Stimulated activated CD4-positive, alpha-beta T cell treated with anti-CD3 and anti-CD28 coated beads, Interleukin-1b, Interleukin-23, amount 100 ng/mL, for 4 hours (primary cell): Measurements from ENCODE around the gene LENG9.
"Not testable (repeated sequence)": the region's sequence is repeated elsewhere in the genome, so short reads cannot be mapped to it uniquely, and the experiment has no call there.

Source experiments
- DNase-seq, 2 donors: peaks; one replicate each; pipeline ENCODE4 v3.0.0-alpha.2; 2020; ENCODE audit warnings: low read depth in 2 of 2

Gene LENG9

DNA sequence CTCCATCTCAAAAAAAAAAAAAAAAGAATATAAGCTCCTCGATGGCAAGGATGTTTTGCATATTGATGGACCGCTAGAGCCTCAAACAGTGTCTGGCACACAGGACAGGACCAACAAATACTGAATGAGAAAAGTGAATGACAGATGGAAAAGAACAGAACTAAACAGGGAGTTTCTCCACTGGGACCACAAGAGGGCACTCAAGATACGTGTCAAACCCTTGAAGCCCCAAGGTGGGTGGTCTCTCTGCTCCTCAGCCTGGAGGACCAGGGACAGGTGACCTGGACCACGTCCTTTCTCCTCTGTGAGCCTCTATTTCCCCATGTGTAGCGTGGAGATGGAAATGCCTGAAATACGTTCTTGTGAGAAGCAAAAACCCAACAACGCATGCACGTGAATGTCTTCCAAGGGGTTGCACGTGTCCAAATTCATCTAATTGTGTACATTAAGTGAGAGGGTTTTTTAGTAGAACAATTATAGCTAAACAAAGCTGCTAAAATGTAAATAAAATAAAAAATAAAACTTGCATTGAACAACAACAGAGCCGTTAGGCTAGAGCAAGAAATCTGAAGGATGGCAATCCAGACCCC, 15.2 kb upstream of the LENG9 start:
- no peak for DNase-seq

DNA sequence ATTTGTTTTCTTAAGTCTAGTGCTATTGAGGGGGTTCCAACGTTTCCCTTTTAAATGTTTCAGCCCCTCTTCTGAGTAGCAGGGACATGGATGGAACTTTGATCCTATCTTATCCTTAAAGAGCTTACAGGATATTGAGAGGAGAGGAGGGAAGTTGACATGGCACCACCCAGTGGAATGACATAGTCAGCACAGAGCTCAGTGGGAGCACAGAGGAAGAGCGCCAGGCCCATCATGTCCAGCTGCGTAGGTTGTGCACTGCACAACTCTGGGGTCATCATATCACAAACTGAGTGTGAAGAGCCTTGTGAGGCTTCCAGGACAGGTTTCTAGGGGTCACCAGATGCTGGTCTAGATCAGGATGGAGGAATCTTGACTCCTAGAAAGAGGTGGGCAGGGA, 14.1 kb upstream of the LENG9 start:
- no peak for DNase-seq

DNA sequence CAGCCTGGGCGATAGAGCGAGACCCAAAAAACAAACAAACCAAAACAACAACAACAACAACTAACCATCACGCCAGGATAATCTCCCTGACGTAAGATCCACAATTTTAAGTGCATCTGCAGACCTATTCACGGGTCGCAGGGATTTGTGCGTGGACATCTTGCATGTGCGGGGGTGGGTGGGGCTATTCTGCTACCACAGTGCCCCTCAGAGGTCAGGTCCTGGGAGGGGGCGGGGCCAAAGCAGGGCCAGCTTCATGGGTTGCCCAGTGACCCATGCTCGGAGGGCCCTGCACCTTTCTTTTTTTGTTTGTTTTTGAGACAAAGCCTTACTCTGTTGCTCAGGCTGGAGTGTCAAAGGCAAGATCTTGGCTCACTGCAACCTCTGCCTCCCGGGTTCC, 12.1 kb upstream of the LENG9 start:
- no peak for DNase-seq

DNA sequence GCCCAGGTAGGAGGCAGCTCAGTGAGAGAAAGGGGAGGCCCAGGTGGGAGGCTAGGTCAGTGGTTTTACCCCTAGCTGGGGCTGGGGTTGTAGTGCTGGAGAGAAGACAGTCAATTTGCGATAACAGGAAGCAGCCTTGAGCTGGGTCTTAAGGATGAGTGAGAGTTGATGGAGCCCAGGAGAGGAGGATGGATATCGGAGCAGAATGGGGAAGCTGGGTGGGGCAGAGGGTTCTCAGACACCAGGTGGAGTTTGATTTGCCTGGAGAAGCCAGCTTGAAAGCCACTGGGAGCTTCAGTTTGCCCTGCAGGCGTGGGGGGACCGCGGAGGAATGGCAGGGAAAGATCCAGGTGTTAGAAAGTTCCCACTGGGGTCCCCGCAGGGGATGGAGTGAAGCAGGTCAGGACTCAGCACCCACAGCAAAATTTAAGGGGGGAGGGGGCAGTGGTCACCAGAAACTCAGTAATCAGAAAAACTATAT, 10.4 kb upstream of the LENG9 start:
- DNase-seq, result no peak

DNA sequence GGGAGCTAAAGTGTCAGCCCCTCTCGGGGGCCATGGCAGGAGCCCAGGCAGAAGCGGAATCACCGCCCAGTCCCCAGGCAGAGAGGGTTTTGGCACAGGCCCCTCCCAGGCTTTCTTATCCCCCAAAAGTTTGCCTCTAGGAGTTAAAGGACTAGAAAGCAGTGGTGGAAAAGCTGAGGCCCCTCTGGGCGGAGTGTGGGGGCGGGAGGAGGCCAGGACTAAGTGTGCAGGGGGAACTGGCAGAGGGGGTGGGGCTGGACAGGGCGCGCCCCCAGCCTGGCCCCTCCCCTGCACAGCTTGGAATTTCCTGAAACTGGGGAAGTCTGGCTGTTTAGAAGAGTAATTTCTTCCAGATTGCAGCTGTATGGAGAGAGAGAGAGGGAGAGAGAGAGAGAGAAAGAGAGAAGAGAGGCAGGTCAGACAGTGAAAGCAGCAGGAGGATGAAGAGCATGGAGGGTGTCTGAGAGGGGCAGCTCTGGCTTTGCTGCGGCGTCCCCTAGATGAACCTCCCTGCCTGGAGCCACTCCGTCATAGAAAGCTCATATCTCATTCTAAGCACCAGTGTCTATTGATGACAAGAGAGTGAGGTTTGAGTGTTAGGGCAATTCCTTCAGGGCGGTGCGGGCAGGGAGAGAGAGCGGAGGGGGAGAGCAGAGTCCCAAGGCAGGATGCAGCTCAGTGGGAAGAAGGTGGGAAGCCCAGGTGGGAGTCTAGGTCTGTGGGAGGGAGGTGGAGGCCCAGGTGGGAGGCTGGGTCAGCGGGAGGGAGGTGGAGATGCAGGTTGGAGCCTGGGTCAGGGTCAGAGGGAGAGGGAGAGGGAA, 9.7 kb upstream of the LENG9 start, which contains the start of gene CDC42EP5:
Gene CDC42EP5, minus strand, starts transcription at position 226 of the 821 bp plus-strand sequence. CDS start 7,749 bp downstream, outside the sequence.
- no peak for DNase-seq

DNA sequence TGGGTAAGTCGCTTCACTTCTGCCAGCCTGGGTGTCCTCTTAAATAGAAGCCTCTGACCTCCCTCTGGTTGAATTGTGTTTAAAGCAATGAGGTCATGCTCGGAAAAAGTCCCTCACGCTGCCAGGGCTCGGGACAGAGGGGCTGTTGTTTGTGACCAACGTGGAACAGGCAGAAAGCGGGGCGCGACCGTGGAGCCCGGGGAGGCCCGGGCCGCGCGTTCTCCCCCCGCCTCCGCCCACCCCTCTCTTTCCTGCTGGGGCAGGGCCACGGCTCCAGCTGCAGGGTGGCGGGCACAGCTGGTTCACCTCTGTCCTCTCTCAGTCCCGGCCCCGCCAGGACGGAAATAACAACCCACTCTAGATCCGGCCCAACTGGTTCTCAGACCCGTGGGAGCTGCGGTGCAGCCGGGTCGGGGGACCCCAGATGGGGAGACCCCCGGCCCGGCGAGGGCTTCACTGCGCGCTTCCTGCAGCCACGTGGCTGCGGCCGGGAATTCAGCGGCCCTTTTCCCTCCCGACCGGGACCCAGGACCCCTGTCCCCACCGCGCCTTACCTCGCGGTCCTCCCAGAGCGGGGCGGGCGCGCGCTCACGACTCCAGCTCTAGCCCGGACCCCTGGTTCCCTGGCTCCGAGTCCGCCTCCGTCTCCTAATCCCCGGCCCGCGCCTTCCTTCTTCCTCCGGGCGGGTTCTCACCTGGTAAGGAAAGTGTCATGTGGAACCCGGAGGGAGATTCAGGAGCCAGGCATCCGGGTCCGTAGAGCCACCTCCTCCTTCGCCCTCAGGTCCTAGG, 7.6 kb upstream of the LENG9 start:
- DNase-seq, result no peak

DNA sequence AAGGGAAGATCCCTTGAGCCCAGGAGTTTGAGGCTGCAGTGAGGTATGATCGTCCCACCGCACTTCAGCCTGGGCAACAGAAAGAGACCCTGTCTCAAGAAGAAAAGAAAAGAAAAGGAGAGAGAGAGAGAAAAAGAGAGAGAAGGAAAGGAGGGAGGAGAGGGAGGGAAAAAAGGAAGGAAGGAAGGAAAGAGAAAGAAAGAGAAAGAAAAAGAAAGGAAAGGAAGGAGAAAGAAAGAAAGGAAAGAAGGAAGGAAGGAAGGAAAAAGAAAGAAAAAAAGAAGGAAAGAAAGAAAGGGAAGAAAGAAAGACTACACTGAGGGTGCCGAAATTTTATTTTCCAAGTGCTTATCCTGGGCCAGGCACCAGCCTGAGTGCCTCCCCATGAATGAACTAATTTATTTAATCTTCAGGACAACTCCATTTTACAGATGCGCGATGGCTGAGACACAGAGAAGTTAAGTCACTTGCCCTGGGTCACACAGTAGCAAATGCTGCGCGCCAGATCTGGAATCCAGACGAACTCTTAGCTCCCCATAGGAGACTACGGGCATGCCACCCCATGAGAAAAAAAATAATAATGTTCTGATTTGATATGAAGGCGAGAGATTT, 6.8 kb upstream of the LENG9 start:
- DNase-seq, result no peak

DNA sequence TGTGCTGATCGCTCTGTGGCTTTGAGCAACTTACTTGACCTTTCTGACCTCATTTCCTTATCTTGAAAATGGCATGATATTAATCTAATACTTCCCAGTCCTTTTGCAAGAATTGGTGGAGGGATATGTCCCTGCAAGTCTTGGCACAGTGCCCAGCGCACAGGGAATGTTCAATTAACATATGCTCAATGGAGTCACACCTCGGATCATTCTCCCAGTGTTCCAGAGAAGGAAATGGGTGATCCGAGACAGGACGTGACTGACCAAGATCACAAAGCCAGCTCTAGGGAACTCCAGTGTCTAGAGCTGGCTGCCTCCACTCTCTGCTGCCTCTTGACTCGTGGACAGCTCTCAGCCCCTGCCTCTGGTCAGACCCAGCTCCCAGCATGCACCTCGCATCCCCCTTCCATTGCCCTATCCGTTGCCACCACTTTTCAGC, 5.9 kb upstream of the LENG9 start:
- no peak for DNase-seq

DNA sequence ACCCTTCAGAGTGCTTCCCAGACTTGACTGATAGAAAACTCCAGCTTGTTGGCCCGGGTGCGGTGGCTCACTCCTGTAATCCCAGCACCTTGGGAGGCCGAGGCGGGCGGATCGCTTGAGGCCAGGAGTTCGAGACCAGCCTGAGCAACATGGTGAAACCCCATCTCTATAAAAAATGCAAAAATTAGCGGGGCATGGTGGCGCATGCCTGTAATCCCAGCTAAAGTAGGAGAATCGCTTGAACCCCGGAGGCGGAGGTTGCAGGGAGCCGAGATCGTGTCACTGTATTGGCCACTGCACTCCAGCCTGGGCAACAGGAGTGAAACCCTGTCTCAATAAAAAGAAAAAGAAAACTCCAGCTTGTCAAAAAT, 2.5 kb upstream of the LENG9 start:
- not testable (repeated sequence) for DNase-seq

DNA sequence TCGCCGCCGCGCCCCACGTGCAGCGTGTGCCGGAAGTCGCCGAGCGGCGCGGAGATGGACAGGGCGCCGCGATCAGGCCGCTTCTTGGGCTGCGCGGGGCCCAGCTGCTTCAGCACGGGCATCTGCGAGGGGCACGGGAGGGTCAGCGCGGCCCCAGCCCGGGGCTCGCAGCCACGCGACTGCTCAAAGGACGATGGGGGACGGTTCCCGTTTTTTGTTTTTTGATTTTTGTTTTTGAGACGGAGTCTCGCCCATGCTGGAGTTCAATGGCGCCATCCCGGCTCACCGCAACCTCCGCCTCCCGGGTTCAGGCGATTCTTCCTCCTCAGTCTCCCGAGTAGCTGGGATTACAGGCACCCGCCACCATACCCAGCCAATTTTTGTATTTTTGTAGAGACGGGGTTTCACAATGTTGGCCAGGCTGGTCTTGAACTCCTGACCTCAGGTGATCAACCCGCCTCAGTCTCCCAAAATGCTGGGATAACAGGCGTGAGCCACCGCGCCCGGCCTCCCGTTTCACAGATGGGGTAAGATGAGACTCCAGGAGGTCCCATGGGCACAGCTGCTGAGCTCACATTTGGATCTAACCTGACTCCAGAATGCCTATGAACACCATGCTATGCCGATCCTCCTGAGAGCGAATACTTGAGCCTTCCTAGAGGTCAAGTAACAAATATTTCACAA, 2.0 kb upstream of the LENG9 start:
- DNase-seq, result no peak

DNA sequence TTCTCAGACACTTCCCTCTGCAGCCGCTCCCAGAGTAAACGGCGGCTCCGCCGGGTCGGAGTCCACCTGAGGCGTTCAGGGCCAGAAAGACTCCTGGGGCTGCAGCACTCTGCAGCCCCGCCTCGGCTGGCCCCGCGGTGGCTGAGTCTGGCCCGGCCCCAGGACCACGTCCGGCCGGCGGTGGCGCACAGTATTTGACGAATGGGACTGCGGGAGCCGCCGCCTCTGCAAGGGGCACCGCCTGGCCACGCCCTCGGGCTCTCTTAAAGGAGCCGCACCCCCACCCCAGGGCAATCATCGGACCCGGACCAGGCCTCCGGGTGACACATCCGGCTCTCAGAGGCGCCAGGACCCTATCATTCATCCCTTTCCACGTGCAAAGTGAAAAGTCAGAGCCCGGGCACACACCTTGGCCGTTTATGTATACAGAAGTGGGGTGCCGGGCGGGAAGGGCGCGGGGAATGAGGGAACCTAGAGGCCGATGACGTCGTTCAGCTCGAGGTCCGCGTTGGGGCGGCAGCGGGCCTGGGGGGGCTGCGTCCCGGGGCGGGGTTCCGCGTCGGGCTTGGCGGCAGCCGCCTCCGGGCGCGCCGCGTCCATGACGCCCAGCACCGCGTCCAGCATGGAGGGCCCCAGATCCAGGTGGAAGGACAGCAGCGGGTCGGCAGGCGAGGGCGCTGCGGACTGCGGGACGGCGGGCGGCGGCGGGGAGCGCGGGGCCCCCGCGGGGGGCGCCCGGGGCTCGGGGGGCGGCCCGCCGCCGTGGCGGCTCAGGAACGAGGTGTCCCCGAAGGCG, 1.2 kb upstream of the LENG9 start:
- peak; percentile 39 to 70 for DNase-seq

DNA sequence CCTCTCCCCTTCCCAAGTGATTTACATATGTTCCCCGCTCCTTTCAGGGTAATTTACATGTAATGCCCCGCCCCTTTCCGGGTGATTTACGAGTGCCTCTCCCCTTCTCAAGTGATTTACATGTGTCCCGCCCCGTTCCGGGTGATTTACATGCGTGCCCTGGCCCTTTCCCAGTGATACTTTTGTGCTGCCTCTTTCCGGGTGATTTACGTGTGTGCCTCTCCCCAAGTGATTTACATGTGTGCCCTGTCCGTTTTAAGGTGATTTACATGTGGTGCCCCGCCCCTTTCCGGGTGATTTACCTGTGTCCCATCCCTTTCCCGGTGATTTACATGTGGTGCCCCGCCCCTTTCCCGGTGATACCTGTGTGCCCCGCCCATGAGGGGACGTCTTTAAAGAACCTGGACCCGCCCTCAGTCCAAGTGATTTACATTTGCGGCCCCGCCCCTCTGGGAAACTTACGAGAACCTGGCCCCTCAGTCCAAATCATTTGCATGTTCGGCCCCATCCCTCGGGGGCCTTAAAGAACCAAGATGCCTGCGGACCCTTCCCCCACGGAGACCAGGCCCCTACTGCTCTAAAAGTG, 559 bp upstream of the LENG9 start:
- peak in 1 of 2 donors; percentile 76 for DNase-seq

DNA sequence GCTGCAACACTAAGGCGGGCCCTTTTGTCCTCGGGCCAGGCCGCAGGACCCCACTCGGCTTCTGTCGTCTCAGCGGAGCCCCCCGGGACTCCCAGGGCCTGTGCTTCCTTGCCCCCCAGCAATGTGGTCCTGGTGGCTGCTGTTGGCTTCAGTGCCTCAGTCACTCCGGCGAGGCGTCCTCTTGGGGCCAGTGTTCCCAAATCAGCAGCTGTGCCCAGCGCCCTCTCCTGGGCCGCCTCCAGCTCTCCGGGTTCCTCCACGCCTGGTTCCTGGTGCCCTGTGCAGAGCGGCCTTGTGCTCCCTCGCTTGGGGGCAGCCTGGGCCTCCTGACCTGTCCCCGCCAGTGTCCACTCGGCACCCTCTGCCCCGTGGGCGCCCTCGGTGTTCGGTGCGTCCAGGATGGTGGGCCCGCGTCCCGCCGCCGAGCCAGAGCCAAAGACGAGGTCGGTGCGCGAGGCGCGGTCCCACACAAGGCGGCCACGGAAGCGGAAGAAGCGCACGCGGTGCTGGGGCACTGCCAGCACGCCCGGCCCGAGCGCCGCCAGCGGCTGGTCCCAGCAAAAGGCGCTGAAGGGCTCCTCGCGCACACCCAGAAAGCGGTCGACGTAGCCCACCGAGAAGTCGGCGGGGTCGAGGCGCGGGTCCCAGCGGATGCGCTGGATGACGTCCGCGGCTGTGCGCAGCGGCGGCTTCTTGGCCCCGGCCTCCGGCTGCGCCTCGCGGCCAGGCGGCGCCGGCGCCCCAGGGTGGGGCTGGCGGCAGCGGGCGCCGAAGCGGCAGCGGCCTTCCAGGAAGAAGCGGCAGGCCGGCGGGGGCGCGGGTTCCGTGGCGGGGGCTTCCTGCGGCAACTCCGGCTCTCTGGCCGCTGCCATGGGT, 685 bp downstream of the LENG9 start:
- DNase-seq, result peak; percentile 47 to 58

DNA sequence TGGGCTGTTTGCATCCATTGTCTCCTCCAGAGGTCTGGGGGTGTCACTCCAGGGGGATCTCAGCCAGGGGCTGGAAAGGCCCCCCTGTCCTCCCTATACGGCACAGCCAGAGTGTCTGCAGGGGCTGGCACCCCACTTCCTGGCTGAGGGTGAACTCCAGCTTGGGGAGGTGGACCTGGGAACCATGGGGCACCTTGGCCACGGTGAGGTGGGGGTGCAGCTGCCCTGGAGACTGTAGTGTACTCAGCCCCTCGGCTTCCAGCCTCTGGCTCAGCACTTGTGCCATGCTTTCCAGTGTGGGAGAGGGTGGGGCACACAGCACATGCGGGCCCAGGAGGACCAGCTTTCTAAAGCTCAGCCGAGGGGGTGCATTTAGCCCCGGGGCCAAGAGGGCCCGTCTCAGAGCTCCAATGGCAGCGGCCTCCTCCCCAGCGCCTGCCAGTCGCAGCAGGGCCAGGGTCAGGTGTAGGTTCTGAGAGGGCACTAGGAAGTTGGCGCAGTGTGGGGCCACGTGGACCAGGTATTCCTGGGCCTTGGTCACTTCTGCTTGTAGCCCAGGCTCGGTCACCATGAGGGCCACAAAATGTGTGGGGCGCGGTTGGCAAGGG, 1.4 kb downstream of the LENG9 start:
- DNase-seq, result no peak

DNA sequence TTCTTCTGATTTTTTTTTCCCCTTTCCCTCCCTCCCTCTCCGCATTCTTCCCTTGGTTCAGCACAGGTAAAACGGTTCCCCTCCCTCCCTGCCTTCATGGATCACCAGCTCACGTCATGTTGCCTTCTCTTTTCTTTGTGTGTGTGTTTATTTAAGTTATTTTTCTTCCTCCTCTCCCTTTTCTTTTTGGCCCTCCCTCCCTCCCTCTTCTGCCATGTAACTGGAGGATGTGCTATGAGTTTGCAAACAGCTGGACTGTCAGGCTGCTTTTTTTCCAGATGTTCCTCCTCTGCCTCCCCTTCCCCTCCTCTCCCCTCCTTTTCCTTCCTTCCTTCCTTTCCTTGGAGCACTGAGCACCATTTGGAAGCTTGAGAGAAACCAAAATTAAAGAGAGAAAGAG, 2.0 kb downstream of the LENG9 start:
- DNase-seq, result no peak

DNA sequence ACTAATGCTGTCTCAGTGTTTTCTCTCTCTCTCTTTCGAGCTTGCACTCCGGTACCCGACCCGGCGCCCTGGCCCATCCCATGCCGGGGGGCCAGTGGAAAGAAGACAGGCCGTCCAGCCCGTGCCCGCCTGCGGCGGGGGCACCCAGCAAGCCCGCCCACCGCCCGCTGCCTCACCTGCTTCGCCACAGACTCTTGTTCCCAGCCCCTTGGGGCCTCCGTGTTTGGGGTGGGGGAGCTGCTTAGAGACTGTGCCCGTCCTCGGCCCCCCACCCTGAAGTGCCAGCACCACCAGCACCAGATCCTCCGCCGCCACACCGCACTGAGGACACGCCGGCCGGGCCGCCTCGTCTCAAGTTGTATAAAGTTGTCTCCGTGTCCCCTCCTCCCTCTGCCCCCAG, 2.4 kb downstream of the LENG9 start:
- no peak for DNase-seq

DNA sequence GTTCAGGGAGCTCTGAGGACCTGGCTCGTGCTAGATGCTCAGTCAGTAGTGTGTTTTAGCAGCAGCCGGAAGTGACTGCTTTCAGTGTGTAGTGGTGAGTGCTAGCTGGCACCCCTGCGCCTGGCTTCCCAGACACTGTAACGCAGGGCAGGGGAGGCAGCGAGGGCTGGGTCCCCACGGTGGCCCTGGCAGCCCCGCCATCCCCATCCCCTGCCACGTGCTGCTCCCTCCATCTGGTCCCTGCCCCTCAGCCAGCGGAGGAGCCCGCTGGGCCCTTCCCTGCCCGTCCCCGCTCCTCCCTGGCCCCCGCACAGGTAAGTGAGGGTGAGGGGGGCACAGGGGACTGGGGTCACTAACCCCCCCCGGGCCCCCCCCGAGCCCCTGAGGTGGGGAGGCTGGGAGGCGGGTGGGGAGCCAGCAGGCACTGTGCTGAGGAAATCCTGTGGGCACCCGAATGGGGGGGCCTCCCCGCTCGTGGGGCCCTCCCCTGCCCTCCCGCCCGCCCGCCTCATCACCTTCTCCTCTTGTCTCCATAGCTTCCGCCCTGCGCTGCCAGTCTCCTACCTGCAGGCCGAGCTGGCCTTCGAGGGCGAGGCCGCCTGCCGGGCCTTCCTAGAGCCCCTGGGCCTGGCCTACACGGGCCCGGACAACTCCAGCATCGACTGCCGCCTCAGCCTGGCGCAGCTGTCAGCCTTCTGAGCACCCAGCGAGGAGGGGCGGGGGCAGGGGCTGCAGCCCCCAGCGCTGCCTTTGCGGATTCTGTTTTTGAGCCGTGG, 3.2 kb downstream of the LENG9 start:
- DNase-seq, result no peak
